Fibroblast of villous mesenchyme (primary cell): ENCODE results near the gene MBD5. TPM values are rescaled to one million over a fixed set of nuclear protein-coding genes. Genes with fewer than 3 reads are reported as not detected.

Experiments used
- DNase-seq: peaks from one replicate; pipeline ENCODE4 v3.0.0-alpha.2; 2010; ENCODE audit warnings: low read depth
- H3K4me3 ChIP-seq: 2 replicates; pipeline ENCODE4 v1.5.1; 2011; ENCODE audit warnings: low read depth, mild to moderate bottlenecking, low read length
- total RNA-seq: library from RNA; depleted of rRNA; stranded (reverse); fragments of >200 nt; gene quantifications from 2 replicates; pipeline ENCODE4 v1.2.3, GENCODE V29; 2012
- TF ChIP-seq, protein P1 (sequence below): IDR thresholded peaks from 2 replicates; pipeline ENCODE4 v1.5.1; 2012; ENCODE audit warnings: low read depth, mild to moderate bottlenecking, low read length; ENCODE audit not compliant: insufficient read depth

MBD5 gene
- total RNA-seq, 1 donor, result 35.0 TPM

DNA sequence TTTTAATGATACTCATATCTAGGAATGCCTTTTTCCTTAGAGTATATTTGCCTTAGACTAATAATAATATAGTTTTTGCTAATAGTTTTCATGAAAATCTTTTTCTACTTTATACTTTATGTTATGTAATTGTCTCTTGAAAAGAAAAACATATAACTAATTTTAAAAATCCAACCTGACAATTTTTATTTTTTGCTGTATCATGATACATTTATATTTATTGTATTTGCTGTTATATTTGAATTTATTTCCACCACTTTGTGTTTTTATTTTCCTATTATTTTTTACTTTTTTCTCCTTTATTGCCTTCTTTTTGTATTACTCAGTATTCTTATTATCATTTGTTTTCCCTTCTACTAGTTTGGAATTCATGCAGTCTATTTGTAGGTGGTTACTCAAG is 85.4 kb downstream of the MBD5 start:
- no peak for DNase-seq
- TF ChIP-seq, protein P1, sequence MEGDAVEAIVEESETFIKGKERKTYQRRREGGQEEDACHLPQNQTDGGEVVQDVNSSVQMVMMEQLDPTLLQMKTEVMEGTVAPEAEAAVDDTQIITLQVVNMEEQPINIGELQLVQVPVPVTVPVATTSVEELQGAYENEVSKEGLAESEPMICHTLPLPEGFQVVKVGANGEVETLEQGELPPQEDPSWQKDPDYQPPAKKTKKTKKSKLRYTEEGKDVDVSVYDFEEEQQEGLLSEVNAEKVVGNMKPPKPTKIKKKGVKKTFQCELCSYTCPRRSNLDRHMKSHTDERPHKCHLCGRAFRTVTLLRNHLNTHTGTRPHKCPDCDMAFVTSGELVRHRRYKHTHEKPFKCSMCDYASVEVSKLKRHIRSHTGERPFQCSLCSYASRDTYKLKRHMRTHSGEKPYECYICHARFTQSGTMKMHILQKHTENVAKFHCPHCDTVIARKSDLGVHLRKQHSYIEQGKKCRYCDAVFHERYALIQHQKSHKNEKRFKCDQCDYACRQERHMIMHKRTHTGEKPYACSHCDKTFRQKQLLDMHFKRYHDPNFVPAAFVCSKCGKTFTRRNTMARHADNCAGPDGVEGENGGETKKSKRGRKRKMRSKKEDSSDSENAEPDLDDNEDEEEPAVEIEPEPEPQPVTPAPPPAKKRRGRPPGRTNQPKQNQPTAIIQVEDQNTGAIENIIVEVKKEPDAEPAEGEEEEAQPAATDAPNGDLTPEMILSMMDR, result no peak
- no peak overlapping the region for H3K4me3 ChIP-seq

DNA sequence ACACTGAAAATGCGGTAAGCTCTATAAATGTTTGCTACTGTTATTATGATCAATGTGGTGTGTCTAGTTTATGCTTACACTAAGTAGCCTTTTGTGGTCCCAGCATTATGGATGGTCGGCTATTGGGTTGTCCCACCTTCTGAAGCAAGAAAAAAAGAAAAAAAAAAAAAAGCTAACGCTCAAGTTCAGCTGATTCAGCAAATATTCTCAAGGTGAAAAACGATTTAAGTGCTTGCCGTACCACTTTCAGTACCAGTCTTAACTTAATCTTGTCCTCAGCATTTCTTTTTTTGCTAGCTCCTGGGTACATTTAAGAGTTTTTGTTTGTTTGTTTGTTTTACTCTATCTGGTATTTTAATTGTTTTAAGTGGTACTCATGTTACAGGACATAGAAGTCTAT is 87.5 kb downstream of the MBD5 start:
- no peak for DNase-seq
- no peak overlapping the region for H3K4me3 ChIP-seq
- TF ChIP-seq, protein P1, result no peak

DNA sequence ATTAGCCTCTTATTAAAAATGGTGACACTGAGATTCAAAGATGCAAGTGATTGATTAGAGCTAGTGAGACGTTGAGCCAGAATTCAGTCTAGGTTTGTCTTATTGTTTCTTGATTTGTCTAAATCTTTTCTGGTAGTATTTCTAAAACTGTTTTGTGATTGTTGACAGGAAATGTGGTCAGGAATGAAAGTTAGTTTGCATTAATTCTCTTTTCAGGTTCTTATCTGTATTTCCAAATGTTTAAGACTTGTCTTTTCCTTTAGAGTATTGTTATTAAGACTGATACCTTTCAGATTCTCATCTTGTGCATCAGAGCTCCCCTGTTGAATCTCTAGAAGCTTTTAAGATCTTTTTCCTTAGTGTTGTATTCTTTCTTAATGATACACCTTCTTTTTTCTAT is 89.3 kb downstream of the MBD5 start:
- DNase-seq, result no peak
- H3K4me3 ChIP-seq, result no peak overlapping the region
- TF ChIP-seq, protein P1, result no peak

DNA sequence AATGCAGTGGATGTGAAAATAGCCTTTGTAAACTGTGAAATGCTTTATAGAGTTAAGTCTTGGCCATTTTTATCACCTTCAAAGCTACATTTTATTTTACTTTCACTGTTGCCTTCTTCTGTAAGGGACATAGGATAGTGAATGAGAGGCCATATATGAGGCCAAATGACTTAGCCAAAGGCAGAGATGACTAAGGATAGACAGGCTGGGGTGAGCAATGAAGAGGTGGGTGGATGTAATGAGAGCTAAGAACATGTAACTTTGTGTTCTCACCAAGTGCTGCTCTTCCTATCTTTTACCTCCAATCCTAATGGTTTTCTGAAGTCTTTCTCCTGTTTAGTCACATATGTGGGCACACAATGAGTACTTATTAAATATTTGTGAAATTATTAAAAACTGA is 101.9 kb downstream of the MBD5 start:
- TF ChIP-seq, protein P1, result no peak
- DNase-seq, result no peak

DNA sequence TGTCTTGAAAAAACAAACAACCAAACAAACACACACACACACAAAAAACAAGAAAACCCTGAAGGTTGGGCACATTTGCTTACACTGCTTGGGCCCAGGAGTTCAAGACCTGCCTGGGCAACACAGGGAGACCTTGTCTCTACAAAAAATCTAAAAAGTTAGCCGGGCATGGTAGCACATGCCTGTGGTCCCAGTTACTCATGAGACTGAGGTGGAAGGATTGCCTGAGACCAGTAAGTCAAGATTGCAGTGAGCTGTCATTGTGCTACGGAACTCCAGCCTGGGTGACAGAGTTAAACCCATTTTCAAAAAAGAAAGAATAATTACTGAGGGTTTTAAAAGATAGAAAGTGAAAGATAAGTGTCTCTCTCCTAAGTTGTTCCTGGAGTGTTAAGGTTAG is 103.4 kb downstream of the MBD5 start:
- DNase-seq, result no peak

More for the DNA sequence above, 101.9 kb downstream of the MBD5 start:
- no peak overlapping the region for H3K4me3 ChIP-seq

DNA sequence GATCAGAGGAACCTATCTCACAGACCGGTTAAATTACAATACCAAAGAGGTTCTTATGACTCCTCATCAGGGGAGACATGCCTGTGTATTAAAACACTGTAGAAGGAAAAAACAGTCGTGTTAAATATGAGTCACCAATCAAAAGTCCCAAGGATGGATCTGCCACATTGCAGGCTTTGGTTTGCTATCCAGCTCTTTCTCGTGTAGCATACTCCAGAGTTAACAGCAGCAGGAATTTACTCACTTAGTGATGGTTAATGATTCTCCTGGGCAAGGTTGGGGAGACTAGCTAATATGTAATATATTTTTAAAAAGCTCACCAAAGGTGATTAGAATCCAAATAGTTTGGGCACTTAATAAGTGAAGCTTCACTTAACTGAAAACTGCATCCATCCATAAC is 109.7 kb downstream of the MBD5 start:
- TF ChIP-seq, protein P1, result no peak
- no peak overlapping the region for H3K4me3 ChIP-seq
- DNase-seq, result peak; percentile 19

More for the DNA sequence above, 103.4 kb downstream of the MBD5 start:
- TF ChIP-seq, protein P1, result no peak
- H3K4me3 ChIP-seq, result no peak overlapping the region

DNA sequence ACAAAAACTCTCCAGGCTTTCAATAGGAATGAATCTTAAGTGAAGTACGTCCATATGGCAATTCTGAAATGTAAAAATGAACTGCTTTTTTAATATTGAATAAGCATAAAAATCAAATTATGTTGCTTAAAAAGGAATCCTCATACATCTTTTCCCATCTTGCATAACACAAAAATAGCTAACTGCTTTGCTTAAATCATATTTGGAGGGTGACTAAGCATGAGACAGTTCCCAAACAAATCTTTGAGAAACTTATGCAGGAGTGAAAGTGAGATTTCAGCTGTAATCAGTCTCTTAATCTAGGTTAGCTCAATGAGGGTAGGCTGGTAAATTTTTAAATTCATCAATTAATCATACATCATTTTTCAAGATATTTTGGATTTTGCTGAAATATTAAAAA is 111.5 kb downstream of the MBD5 start:
- H3K4me3 ChIP-seq, result no peak overlapping the region
- DNase-seq, result peak; percentile 56
- TF ChIP-seq, protein P1, result no peak
